ENCODE measurements around the gene UGP2. TPM values are rescaled to one million over a fixed set of nuclear protein-coding genes. Genes with fewer than 3 reads are reported as not detected.

The UGP2 gene
- total and polyA plus RNA-seq, 5 donors, result 210 to 276 (median 271) TPM

DNA sequence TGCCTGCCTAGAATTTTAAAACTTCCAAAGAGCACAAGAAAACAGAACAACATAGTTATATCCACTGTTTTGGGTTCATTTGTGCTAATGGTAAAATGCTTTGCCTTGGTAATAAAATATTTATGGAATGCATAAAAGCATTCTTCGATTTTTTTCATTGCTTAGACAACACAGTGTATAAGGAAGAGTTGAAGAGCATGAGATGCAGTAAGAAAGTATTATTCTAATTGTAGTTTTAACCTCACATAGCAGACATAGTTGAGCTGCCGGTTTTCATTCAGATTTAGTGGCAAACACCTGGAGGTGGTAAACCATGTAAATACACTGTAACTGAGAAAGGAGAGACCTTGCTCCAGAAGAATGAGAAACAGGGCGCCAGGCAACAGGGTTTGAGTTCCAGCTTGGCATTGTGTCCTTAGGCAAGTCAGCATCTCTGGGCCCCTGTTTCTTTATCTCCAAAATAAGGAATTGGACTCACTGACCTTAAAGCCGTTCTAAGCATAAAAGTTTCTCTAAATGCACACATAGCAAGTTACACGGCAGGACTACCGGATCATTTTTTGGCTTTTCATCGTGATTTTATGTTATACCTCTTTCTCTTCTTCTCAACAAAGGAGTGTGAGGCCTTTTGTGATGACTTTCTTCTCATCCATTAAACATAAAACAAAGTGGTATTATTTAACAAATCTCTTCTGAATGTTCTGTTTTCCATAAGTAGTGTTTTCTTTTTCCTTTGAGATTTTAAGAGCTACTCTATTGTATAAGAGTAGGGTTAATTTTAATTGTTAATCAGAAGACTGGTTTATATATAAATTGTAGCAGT lies 7.9 kb downstream of the UGP2 start:
- Histone ChIP-seq H3K9me3 (ENCODE audit: control insufficient read depth, low read length) (no peaks in the 10 kb centered on the region), H3K27me3 (ENCODE audit: control insufficient read depth, insufficient read depth) (no peaks in the 10 kb centered on the region), H3K27ac (ENCODE audit: low read length) (peak overlapping the region; percentile 1), H3K4me3 (ENCODE audit: low read length) (no peak overlapping the region), H3K4me1 (ENCODE audit: control insufficient read depth, insufficient read depth, low read length) (peaks cover 12% of the 10 kb centered on the region)
- 30% methylated on average over 7 of the region's 7 CpGs for WGBS
- ATAC-seq, result no peak
- intact Hi-C loops (cut with DNase I), result loop anchor here in 1 of 4 donors (5.0 kb wide), 1 partner anchor 152 kb away; no protein-coding TSS in a partner anchor
- DNase-seq, result no peak

DNA sequence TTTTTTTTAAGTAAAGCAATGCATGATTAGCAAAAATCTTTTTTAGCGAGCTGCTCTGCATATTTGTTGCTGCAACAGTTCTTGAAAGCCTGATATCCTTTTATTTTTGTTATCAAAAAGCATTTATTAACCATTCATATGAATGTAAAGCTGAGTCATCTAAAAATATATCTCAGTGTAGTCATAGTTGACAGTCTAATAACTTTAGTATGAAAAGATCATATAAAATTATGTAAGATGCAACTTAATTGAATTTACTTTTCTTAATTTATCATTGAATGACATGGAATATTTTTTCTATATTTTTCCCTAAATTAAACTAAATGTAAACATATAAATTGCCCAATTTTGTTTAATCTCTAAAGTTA lies 8.5 kb downstream of the UGP2 start:
- no peaks in the 10 kb centered on the region for H3K9me3 ChIP-seq (ENCODE audit: control insufficient read depth, low read length)
- no peak overlapping the region for H3K4me3 ChIP-seq (ENCODE audit: low read length)
- DNase-seq (no peak), ATAC-seq (no peak)
- WGBS, result 41% methylated on average over 1 of the region's 1 CpG
- peaks cover 10% of the 10 kb centered on the region for H3K4me1 ChIP-seq (ENCODE audit: control insufficient read depth, insufficient read depth, low read length)
- no peaks in the 10 kb centered on the region for H3K27me3 ChIP-seq (ENCODE audit: control insufficient read depth, insufficient read depth)
- no peak overlapping the region for H3K27ac ChIP-seq (ENCODE audit: low read length)
- intact Hi-C loops (cut with DNase I), result loop anchor here in 1 of 4 donors (5.0 kb wide), 1 partner anchor 153 kb away; no protein-coding TSS in a partner anchor

DNA sequence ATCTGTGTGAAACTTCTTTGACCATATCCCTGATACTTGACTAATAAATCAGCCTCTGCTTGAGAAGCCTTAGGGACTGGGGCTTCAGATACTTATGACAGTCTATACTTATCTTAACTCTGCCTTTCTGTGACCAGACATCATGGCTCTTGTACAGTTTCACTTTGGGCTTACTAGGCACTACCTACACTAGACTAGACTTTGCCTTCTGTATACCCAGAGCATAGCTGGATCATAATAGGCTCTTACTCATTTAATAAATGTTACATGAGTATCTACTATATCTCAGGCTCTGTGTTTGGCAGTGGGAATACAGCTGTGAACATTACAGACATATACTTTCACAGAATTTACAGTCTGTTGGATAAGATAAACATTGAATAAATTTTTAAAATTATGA lies 9.0 kb downstream of the UGP2 start:
- H3K27me3 ChIP-seq (ENCODE audit: control insufficient read depth, insufficient read depth), result no peaks in the 10 kb centered on the region
- peak; percentile 22 to 23 for ATAC-seq
- H3K4me3 ChIP-seq (ENCODE audit: low read length), result no peak overlapping the region
- no peak overlapping the region for H3K27ac ChIP-seq (ENCODE audit: low read length)
- intact Hi-C loops (cut with DNase I), result loop anchor here in 1 of 4 donors (5.0 kb wide), 1 partner anchor 153 kb away; no protein-coding TSS in a partner anchor
- DNase-seq, result no peak
- no peaks in the 10 kb centered on the region for H3K9me3 ChIP-seq (ENCODE audit: control insufficient read depth, low read length)
- peaks cover 12% of the 10 kb centered on the region for H3K4me1 ChIP-seq (ENCODE audit: control insufficient read depth, insufficient read depth, low read length)

DNA sequence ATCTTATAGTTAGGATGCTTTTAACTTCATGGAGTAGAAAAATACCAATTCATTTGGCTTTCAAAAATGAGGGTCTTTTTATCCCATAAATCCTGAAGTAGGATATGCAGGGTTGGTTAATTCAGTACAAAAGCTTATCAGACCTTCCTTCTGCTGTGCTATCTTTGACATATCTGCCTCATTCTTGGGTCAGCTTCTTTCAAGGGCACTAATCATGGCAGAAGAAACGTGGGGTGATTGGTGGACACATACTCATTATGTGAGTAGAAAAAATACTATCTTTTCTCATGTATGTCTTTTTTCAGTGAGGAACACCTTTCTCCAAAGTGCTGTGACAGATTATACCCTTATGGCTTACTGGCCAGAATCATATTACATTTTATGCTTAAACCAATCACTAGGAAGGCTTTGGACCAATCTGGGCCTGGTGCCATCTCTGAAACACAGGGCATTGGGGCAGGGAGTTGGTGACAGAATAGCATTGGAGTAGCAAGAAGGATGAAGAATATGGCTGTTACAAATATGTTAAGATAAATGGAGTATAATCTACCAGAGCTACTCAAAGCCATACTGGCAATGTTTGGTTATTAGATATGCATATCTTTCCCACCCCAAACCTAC lies 10.1 kb downstream of the UGP2 start:
- no peaks in the 10 kb centered on the region for H3K9me3 ChIP-seq (ENCODE audit: control insufficient read depth, low read length)
- no peak overlapping the region for H3K27ac ChIP-seq (ENCODE audit: low read length)
- ATAC-seq (no peak), DNase-seq (no peak)
- 62% methylated on average over 1 of the region's 1 CpG for WGBS
- intact Hi-C loops (cut with DNase I), result loop anchor here in 1 of 4 donors (5.0 kb wide), 1 partner anchor 154 kb away; no protein-coding TSS in a partner anchor
- peaks cover 11% of the 10 kb centered on the region for H3K4me1 ChIP-seq (ENCODE audit: control insufficient read depth, insufficient read depth, low read length)
- H3K4me3 ChIP-seq (ENCODE audit: low read length), result no peak overlapping the region
- H3K27me3 ChIP-seq (ENCODE audit: control insufficient read depth, insufficient read depth), result no peaks in the 10 kb centered on the region

DNA sequence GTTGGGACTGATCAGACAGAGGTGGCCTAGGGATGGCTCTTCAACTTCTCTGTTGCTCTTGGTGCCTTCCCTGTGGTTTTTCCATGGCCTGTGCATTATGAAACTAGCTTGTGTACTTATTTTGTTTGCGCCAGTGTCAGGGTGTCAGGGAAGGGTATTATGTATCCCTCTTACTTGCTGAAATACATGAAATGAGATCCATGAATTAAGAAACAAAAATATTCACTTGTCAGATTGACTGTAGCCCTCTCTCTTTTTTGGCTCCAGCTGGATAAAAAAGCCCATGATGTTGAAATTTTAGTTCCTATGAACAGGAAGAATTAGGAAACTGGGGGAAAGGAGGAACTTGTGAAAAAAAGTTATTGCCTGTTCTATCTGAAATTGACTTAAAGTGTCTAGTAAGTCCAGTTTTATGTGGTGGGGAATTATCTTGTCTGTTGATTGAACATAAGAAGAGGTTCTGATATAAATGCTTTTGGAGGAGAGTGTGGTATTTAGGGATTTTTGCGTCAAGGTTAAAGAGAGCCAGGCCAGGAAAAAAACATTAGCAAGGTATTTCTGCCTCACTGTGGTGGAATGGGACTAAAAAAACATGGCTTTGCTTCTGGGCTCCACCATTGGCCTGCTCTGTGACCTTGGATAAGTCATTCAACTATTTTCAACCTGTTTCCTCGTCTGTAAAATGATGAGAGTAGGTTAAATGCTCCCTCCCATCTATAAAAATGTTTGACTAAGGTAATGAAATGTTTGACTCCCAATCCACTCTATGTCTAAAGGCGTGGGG lies 12.0 kb downstream of the UGP2 start:
- Histone ChIP-seq H3K4me1 (ENCODE audit: control insufficient read depth, insufficient read depth, low read length) (peaks cover 11% of the 10 kb centered on the region), H3K4me3 (ENCODE audit: low read length) (no peak overlapping the region), H3K27ac (ENCODE audit: low read length) (no peak overlapping the region), H3K9me3 (ENCODE audit: control insufficient read depth, low read length) (no peaks in the 10 kb centered on the region), H3K27me3 (ENCODE audit: control insufficient read depth, insufficient read depth) (no peaks in the 10 kb centered on the region)
- intact Hi-C loops (cut with DNase I), result loop anchor here in 1 of 4 donors (5.0 kb wide), 1 partner anchor 156 kb away; no protein-coding TSS in a partner anchor
- DNase-seq (no peak), ATAC-seq (peak; percentile 12 to 31)
- WGBS, result 82% methylated on average over 4 of the region's 4 CpGs

DNA sequence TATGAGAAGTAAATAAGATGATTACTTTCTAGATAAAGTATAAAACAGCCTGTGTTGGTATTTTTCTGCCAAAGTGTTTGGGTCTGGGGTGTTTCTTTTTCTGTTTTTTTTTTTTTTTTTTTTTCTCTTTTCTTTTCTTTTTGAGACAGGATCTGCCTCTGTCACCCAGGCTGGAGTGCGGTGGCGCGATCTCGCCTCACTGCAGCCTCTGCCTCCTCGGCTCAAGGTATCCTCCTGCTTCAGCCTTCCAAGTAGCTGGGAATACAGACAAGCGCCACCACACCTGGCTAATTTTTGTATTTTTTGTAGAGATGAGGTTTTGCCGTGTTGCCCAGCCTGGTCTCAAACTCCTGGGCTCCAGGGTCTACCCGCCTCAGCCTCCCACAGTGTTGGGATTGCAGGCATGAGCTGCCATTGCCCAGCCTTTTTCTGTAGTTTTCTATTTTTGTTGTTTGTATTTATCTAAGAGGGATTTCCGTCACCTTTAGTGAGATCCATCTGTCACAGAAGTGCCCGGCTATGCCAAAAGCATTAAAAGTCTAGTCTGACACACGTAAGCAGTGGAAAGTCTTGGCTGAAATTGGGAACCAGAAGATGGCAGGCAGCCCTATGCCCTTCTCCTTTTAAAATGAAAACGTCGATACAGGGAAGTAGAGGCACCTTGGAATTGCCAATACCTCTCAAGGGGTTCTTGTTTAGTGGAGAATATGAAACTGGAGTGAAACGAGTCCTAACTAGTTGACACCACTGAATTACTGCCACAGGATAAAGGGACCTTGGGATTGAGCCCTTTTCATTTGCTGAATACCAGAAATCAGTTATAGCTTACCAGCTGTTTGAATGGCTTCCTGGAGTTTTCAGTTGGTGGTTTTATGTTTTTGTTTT lies 14.0 kb downstream of the UGP2 start:
- DNase-seq, result no peak
- Histone ChIP-seq H3K27me3 (ENCODE audit: control insufficient read depth, insufficient read depth) (no peaks in the 10 kb centered on the region), H3K27ac (ENCODE audit: low read length) (peak overlapping the region; percentile 43), H3K4me1 (ENCODE audit: control insufficient read depth, insufficient read depth, low read length) (peaks cover 8% of the 10 kb centered on the region), H3K9me3 (ENCODE audit: control insufficient read depth, low read length) (no peaks in the 10 kb centered on the region), H3K4me3 (ENCODE audit: low read length) (no peak overlapping the region)
- ATAC-seq, result peak in 1 of 2 donors; percentile 28
- intact Hi-C loops (cut with DNase I), result no loop called here
- WGBS, result 83% methylated on average over 14 of the region's 14 CpGs

DNA sequence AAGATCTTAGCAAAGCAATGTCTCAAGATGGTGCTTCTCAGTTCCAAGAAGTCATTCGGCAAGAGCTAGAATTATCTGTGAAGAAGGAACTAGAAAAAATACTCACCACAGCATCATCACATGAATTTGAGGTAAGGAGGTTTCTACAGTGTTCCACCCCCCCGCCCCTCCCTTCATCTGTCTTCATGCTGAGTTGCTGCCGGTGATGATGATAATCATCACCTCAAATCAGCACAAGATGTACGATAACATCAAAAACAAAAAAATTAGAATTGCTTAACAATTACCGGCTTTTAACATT lies 14.6 kb downstream of the UGP2 start:
- ATAC-seq, result no peak
- DNase-seq, result no peak
- H3K9me3 ChIP-seq (ENCODE audit: control insufficient read depth, low read length), result no peaks in the 10 kb centered on the region
- H3K27me3 ChIP-seq (ENCODE audit: control insufficient read depth, insufficient read depth), result no peaks in the 10 kb centered on the region
- no peak overlapping the region for H3K4me3 ChIP-seq (ENCODE audit: low read length)
- peaks cover 8% of the 10 kb centered on the region for H3K4me1 ChIP-seq (ENCODE audit: control insufficient read depth, insufficient read depth, low read length)
- H3K27ac ChIP-seq (ENCODE audit: low read length), result no peak overlapping the region
- intact Hi-C loops (cut with DNase I), result no loop called here
- WGBS, result 67% methylated on average over 5 of the region's 5 CpGs

DNA sequence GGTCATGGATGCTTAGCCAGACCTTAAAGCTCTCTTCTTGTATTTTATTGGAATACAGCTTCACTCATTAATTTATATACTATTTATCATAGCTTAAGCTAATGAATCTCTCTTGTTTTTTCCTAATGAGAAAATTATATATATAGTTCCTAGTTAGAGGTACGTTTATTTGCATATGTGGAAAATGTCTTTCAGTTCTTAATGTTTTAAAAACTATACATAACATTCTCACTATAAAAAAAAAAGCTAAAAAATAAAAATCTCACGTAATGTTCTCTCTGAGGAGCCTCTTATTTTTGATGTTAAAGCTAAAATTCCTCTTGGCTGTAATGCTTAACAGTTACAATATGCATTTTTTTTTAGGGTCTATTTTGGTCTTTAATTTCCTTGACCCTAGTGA lies 16.6 kb downstream of the UGP2 start:
- Histone ChIP-seq H3K27ac (ENCODE audit: low read length) (no peak overlapping the region), H3K4me3 (ENCODE audit: low read length) (no peak overlapping the region), H3K27me3 (ENCODE audit: control insufficient read depth, insufficient read depth) (no peaks in the 10 kb centered on the region), H3K4me1 (ENCODE audit: control insufficient read depth, insufficient read depth, low read length) (peaks cover 4% of the 10 kb centered on the region), H3K9me3 (ENCODE audit: control insufficient read depth, low read length) (no peaks in the 10 kb centered on the region)
- DNase-seq, result no peak
- intact Hi-C loops (cut with DNase I), result no loop called here
- WGBS, result 98% methylated on average over 2 of the region's 2 CpGs
- no peak for ATAC-seq

DNA sequence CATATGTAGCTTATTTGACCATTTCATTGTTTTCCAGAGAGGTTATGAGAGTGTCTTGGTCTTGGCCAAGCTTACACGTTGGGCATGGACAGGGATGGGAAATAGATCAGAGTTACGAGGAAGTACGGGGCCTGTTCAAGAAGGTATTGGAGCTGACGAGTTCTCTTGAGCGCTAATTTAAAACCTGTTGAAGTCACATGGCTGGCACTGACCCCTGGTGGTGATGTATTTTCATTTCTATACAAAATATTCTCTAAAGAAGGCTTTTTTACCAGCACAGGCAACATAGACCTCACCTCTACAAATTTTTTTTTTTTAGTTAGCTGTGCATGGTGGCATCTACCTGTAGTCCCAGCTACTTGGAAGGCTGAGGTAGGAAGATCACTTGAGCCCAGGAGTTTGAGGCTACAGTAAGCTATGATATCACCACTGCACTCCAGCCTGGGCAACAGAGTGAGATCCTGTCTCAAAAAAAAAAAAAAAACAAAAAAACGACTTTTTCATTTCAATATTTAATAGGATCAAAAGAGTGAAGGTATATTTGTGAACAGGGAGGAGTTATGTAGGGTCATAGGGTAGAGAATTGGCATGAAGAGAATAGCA lies 19.6 kb downstream of the UGP2 start:
- Histone ChIP-seq H3K4me3 (ENCODE audit: low read length) (no peak overlapping the region), H3K4me1 (ENCODE audit: control insufficient read depth, insufficient read depth, low read length) (no peaks in the 10 kb centered on the region), H3K27me3 (ENCODE audit: control insufficient read depth, insufficient read depth) (no peaks in the 10 kb centered on the region), H3K27ac (ENCODE audit: low read length) (peak overlapping the region; percentile 71), H3K9me3 (ENCODE audit: control insufficient read depth, low read length) (no peaks in the 10 kb centered on the region)
- DNase-seq (peak in 2 of 3 donors; percentile 47 to 59), ATAC-seq (peak; percentile 72 to 83)
- WGBS, result 14% methylated on average over 6 of the region's 6 CpGs
- intact Hi-C loops (cut with DNase I), result loop anchor here in 3 of 4 donors (5.0 to 10.0 kb wide), 2 partner anchors 164 to 167 kb away; no protein-coding TSS in a partner anchor

DNA sequence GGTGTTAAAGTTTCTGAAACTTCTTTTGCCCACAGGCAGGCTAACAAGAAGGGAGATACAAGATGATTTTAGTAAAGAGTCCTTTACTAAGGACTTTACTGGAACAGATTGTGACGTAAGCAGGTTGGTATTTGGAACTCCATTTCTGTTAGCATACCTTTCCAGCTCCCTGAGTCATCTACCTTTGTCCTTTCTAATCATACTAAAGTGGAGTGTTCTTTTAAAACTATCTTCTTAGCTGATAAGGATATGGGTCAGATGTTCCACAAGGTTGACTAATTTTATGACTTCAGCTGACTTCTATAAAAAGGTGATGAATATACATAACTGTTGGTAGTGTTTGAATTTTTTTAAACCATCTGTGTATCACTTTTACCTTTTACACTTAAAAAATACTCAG lies 21.1 kb downstream of the UGP2 start:
- no peaks in the 10 kb centered on the region for H3K4me1 ChIP-seq (ENCODE audit: control insufficient read depth, insufficient read depth, low read length)
- H3K9me3 ChIP-seq (ENCODE audit: control insufficient read depth, low read length), result no peaks in the 10 kb centered on the region
- H3K27ac ChIP-seq (ENCODE audit: low read length), result no peak overlapping the region
- H3K27me3 ChIP-seq (ENCODE audit: control insufficient read depth, insufficient read depth), result no peaks in the 10 kb centered on the region
- 74% methylated on average over 1 of the region's 1 CpG for WGBS
- no peak overlapping the region for H3K4me3 ChIP-seq (ENCODE audit: low read length)
- intact Hi-C loops (cut with DNase I), result loop anchor here in 3 of 4 donors (5.0 to 10.0 kb wide), 2 partner anchors 166 to 168 kb away; no protein-coding TSS in a partner anchor
- ATAC-seq, result peak in 1 of 2 donors; percentile 41
- no peak for DNase-seq
